ENCODE measurements around the gene WDR88.
A peak's percentile ranks its signal among the peaks of the same experiment; 100 is the strongest.
"Not testable (repeated sequence)": the region's sequence is repeated elsewhere in the genome, so short reads cannot be mapped to it uniquely, and the experiment has no call there.

Gene WDR88

DNA sequence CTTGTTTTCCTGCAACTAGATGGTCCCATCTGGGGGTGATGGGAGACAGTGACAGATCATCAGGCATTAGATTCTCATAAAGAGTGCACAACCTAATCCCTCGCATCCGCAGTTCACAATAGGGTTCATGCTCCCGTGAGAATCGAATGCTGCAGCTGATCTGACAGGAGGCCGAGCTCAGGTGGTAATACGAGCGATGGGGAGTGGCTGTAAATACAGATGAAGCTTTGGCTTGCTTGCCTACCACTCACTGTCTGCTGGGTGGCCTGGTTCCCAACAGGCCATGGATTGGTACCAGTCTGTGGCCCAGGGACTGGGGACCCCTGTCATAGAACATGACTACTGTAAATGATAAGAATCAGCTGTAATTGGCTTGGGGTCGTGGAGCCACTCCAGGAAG lies 28.0 kb downstream of the WDR88 start:
- DNase-seq = no peak
- intact Hi-C loops (cut with DNase I) = no loop called here

GRCh38 chr19:33161201-33161600 lies 29.3 kb downstream of the WDR88 start:
- no peak for DNase-seq
- intact Hi-C loops (cut with DNase I) = no loop called here

DNA sequence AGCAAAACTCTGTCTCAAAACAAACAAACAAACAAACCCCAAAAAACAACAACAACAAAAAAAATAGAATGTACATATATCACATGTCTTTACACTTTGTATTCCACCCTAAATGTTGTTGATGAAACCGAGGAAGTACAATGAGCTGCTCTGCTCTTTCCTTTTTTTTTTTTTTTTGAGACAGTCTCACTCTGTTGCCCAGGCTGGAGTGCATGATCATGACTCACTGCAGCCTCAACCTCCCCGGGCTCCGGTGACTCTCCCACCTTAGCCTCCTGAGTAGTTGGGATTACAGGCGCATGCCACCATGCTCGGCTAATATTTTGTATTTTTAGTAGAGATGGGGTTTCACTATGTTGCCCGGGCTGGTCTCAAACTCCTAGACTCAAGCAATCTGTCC lies 31.6 kb downstream of the WDR88 start:
- intact Hi-C loops (cut with DNase I) = no loop called here
- no peak for DNase-seq

GRCh38 chr19:33166037-33166436 lies 34.1 kb downstream of the WDR88 start:
- intact Hi-C loops (cut with DNase I); DNase-seq: not testable (repeated sequence)

DNA sequence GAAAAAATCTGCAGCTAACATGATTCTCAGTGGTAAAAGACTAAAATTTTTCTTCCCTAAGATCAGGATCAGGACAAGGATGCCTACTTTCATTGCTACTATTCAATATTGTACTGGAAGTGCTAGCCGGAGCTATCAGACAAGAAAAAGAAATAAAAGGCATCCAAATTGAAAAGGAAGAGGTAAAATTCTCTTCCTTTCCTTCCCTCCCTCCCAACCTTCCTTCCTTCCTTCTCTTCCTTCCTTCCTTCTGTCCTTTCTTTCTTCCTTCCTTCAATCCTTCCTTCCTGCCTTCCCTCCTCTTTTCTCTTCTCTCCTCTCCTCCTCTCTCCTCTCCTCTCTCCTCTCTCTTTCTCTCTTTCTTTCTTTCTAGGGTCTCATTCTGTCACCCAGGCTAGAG lies 35.5 kb downstream of the WDR88 start:
- intact Hi-C loops (cut with DNase I) = no loop called here
- DNase-seq = no peak

DNA sequence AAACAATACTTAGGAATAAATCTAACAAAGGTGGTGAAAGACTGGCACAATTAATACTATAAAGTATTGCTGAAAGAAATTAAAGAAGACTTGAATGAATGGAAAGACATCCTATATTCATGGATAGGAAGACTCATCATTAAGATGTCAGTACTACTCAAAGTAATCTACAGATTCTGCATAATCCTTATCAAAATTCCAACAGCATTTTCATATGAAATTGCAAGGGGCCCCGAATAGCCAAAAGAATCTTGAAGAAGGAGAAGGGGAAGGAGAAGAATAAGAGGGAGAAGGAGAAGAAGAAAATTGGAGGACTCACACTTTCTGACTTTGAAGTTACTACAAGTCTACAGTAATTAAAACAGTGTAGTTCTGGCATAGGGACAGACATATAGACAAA lies 36.6 kb downstream of the WDR88 start:
- intact Hi-C loops (cut with DNase I) = no loop called here
- no peak for DNase-seq

GRCh38 chr19:33171222-33171795 lies 39.4 kb downstream of the WDR88 start:
- DNase-seq = no peak
- intact Hi-C loops (cut with DNase I) = loop anchor here (10.0 kb wide), 1 partner anchor 197 kb away; the partner anchor contains the start of genes CEP89 and FAAP24

GRCh38 chr19:33171916-33172359 lies 40.0 kb downstream of the WDR88 start:
- DNase-seq = no peak
- intact Hi-C loops (cut with DNase I) = loop anchor here (10.0 kb wide), 1 partner anchor 197 kb away; the partner anchor contains the start of genes CEP89 and FAAP24

DNA sequence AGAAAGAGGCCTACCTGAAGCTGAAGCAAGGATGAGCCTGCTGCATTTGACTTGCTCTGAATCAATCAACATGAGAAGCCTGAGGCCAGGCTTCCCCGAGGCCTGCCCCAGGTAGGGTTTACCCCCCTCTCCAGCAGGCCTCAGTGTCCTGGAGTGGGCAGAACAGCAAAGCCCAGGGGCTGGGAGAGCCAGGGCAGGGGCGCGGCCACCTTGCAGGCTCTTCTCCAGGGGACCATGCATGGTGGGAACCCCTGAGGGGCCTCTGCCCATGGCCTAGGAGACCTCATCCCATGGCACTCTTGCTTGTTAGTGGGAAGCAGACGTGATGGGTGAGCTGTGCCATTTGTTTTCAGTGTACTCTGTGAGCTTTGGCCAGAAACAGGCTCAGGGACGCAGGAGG lies 42.3 kb downstream of the WDR88 start:
- intact Hi-C loops (cut with DNase I) = loop anchor here (10.0 kb wide), 1 partner anchor 199 kb away; the partner anchor contains the start of genes CEP89 and FAAP24

GRCh38 chr19:33175156-33175782 lies 43.4 kb downstream of the WDR88 start:
- intact Hi-C loops (cut with DNase I) = loop anchor here (10.0 kb wide), 1 partner anchor 200 kb away; the partner anchor contains the start of genes CEP89 and FAAP24
- peak in 2 of 42 donors; percentile 27 to 33 for DNase-seq

More for the DNA sequence above, 42.3 kb downstream of the WDR88 start:
- peak in 1 of 42 donors; percentile 7 for DNase-seq

DNA sequence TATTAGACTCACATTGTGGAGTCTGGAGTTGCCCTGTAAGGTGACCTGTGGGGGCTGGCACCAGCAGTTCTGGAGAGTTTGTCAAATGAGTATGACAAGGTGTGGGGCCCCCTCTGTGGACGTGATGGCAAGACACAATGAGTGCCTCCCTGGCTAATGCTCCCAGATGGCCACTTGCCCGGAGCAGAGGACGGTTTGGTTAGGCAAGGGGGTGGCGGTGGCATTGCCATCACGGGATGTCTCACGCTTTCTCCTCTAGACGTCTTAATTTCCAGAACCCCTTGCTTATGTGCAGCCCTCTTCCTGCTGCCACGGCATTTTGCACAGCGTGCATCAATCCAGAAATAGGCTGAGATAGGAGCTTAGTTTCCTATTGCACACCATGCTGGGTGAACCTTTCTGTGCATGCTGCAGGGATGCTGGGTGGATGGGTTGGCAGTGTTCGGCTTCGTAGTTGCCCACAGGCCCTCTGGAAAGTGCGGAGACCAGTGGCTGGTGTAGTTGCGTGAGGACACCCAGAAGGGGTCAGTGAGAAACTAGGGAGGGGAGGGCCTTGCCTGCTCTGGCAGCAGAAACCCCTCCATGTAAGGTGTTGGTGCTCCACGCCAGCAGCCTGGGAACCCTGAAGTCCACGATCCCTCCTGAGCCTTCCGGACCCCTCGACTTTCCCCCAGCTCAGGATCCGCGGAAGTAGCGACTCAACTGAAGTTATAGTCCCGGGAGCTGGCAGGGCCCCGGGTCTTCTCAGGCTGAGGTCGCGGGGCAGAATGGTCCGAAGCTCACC lies 44.2 kb downstream of the WDR88 start:
- peak in 20 of 42 donors; percentile 10 to 56 (median 30) for DNase-seq
- intact Hi-C loops (cut with DNase I) = loop anchor here (10.0 kb wide), 1 partner anchor 201 kb away; the partner anchor contains the start of genes CEP89 and FAAP24

DNA sequence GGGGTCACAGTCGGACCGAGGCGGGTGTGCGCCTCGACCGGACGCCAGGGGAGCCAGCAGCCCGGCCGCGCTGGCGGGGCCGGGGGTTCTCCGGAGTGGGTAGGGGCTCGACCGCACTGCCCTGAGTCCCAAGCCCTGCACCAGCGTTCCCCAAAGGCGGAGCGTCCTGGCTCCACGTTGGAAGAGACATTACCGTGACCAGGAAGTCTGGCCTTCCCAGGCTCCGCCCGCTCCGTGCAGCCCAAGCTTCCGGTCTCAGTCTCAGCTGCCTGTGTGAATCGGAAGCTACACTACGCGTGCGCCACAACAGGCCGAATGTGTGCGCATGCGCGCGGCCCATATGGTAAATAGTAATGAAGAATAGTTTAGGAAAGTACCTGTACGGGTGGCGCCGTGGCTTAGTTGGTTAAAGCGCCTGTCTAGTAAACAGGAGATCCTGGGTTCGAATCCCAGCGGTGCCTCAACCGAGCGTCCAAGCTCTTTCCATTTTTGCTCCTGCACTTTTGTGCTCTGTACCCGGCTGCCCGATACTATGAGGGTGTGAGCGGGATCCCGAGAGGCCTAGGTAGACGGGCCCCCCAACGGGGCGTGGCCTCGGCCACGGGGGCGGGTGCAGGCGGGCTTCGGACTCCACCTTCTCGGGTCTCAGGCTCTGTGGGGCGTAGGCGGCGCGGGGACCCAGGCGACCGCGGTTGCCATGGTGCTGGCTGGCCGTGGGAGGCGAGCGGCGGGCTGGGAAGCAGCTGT lies 44.9 kb downstream of the WDR88 start:
- intact Hi-C loops (cut with DNase I) = loop anchor here (10.0 kb wide), 1 partner anchor 202 kb away; the partner anchor contains the start of genes CEP89 and FAAP24
- DNase-seq = peak; percentile 87 to 97 (median 93)

GRCh38 chr19:33177417-33177979 lies 45.6 kb downstream of the WDR88 start:
- intact Hi-C loops (cut with DNase I) = loop anchor here (10.0 kb wide), 1 partner anchor 203 kb away; the partner anchor contains the start of genes CEP89 and FAAP24
- peak in 11 of 42 donors; percentile 52 to 84 (median 79) for DNase-seq

DNA sequence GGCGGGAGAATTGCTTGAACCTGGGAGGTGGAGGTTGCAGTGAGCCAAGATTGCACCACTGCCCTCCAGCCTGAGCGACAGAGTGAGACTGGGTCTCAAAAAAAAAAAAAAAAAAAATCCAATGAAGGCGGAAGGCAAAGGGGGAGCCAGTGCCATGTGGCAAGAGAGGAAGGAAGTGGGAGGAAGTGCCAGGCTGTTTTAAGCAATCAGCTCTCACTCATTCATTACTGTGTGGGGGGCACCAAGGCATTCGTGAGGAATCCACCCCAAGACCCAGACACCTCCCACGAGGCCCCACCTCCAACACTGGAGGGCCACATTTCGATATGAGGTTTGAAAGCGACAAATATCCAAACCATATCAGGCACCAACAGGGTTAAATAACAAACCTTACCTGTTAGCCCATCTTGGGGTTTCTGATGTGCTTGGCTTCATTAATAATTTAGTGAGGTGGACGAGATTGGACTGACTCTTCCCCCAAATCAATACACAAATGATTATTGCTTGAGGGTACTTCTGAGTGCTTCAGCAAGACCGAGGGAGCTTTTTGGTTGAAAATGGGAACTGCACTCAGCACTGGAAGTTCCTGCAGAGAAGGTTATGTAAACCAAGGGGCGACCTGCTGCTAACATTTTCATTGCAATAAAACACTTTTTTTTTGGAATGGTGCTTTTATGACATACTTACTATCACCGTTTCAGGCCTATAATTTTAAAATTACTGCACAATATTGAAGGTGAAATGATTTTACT lies 54.7 kb downstream of the WDR88 start:
- DNase-seq = peak in 4 of 42 donors; percentile 8 to 47 (median 32)
- intact Hi-C loops (cut with DNase I) = no loop called here

DNA sequence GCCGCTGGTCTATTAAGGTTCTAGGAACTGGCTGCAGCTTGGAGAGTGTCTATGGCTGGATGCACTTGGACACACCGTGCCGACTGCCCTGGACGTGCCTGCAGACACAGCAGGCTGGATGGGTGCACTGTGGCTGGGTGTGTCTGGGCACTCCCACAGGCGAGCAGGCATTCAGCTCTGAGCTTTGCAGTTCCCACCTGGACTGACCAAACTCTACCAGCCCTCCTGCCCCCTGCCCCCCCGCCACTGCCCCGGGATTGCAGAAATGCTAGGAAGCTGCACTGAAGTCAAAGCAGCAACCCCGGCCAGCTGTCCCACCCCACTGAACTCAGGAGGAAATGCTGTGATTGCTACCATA lies 55.2 kb downstream of the WDR88 start:
- DNase-seq = peak in 1 of 42 donors; percentile 5
- intact Hi-C loops (cut with DNase I) = no loop called here

GRCh38 chr19:33189453-33189852 lies 57.5 kb downstream of the WDR88 start:
- DNase-seq = peak in 8 of 42 donors; percentile 3 to 64 (median 39)
- intact Hi-C loops (cut with DNase I) = no loop called here

DNA sequence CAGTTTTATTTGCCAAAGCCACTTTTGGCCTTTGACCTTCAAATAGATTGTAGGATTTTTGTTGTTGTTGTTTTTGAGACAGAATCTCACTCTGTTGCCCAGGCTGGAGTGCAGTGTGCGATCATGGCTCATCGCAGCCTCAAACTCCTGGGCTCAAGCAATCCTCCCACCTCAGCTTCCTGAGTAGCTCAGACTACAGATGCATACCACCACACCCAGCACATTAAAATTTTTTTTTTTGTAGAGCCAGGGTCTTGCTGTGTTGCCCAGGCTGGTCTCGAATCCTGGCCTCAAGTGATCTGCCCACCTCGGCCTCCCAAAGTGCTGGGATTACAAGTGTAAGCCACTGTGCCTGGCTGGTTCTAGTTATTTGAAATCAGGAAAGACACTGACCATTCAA lies 59.2 kb downstream of the WDR88 start:
- intact Hi-C loops (cut with DNase I) = not testable (repeated sequence)
- peak in 1 of 42 donors; percentile 2 for DNase-seq

- intact Hi-C loops (cut with DNase I) = no loop called here
- DNase-seq = peak in 2 of 42 donors; percentile 2 to 15
Measured at GRCh38 chr19:33191501-33191900, 59.6 kb downstream of the WDR88 start.

Measured in head of caudate nucleus (tissue), 42 donors.